Esophagus squamous epithelium (tissue), 4 donors: ENCODE results near the gene PDK2.

Experiments
- CTCF ChIP-seq, 6 experiments: fragments of 450-650 bp in 4 of 6; fragments of 200-600 bp in 2 of 6; sonication (generic) in 2 of 6; IDR thresholded peaks; one replicate each; pipeline ENCODE4 v1.5.1; 2016 to 2019; ENCODE audit warnings: antibody characterized with exemption in 6 of 6, mild to moderate bottlenecking in 4 of 6, moderate library complexity in 4 of 6
- POLR2A ChIP-seq, 4 donors: fragments of 450-650 bp; IDR thresholded peaks; one replicate each; pipeline ENCODE4 v1.6.1; 2017; ENCODE audit warnings: antibody characterized with exemption in 4 of 4, mild to moderate bottlenecking in 4 of 4, moderate library complexity in 3 of 4

- no peak for TF ChIP-seq CTCF (IDR thresholded peaks at IDR 0.05)
- no peak for TF ChIP-seq POLR2A (IDR thresholded peaks at IDR 0.05)
Measured at GRCh38 chr17:50103252-50103651, 8.1 kb downstream of the PDK2 start.
